A549 (cell line): Measurements from ENCODE around the gene OR4C46. TPM values are rescaled to one million over a fixed set of nuclear protein-coding genes. Genes with fewer than 3 reads are reported as not detected.
"Not testable (repeated sequence)": the region's sequence is repeated elsewhere in the genome, so short reads cannot be mapped to it uniquely, and the experiment has no call there.

Experiments used
- ATAC-seq, 2 experiments: fragments of 200-7000 bp in 1 of 2; fragments of >200 bp in 1 of 2; cut with Nextera tagmentation in 1 of 2; cut with Tn5 transposase in 1 of 2; 3 replicates each; pipeline versions ENCODE4 v1.8.0 to v1.9.1; 2018 to 2020; ENCODE audit warnings: mild to moderate bottlenecking in 1 of 2, moderate library complexity in 1 of 2
- CTCF ChIA-PET: fragments of 300-600 bp; sonication (Branson Sonifier 250); formaldehyde crosslinking; extraction: SDS; loops from one replicate; lab custom pipeline; 2021; ENCODE audit warnings: antibody characterized with exemption, inconsistent platforms; lab: Yijun Ruan, JAX
- POLR2A ChIA-PET: fragments of 350-600 bp; formaldehyde crosslinking; extraction: SDS; loops from one replicate; lab custom pipeline; 2021; ENCODE audit warnings: antibody characterized with exemption, inconsistent platforms; lab: Yijun Ruan, JAX
- DNase-seq, 2 experiments: peaks; one replicate each; pipeline versions ENCODE4 v3.0.0 to v3.0.0-alpha.2; 2011 to 2016; ENCODE audit warnings: low read depth in 1 of 2, low spot score in 1 of 2
- FAIRE-seq: peaks from 2 replicates; lab custom pipeline; 2011; peaks lifted over from hg19 to GRCh38; lab: Jason Lieb, UNC
- H3K27ac ChIP-seq, 2 experiments: fragments of >200 bp; sonication (Bioruptor Twin); formaldehyde crosslinking; 3 replicates each; pipeline ENCODE4 v1.5.1; 2016 to 2017
- H3K4me1 ChIP-seq: fragments of >200 bp; sonication (Bioruptor Twin); formaldehyde crosslinking; 3 replicates; pipeline ENCODE4 v1.6.1; 2016
- H3K4me2 ChIP-seq: fragments of >200 bp; sonication (Bioruptor Twin); formaldehyde crosslinking; 3 replicates; pipeline ENCODE4 v1.6.1; 2016
- H3K4me3 ChIP-seq: fragments of >200 bp; sonication (Bioruptor Twin); formaldehyde crosslinking; 3 replicates; pipeline ENCODE4 v1.5.1; 2016
- H3K9me3 ChIP-seq: fragments of >200 bp; sonication (Bioruptor Twin); formaldehyde crosslinking; 3 replicates; pipeline ENCODE4 v1.6.1; 2016
- ATOH8 ChIP-seq: fragments of 250-450 bp; sonication (Bioruptor Pico); IDR thresholded peaks from 2 replicates; pipeline ENCODE4 v1.5.0; 2020; ENCODE audit warnings: low read depth, mild to moderate bottlenecking, moderate library complexity
- CBX2 ChIP-seq: fragments of 200-600 bp; sonication (generic); IDR thresholded peaks from 2 replicates; pipeline ENCODE4 v1.6.1; 2016; ENCODE audit warnings: low read depth, mild to moderate bottlenecking, borderline replicate concordance
- CEBPB ChIP-seq, 2 experiments: fragments of >200 bp in 1 of 2; sonication (Bioruptor Twin) in 1 of 2; formaldehyde crosslinking in 1 of 2; IDR thresholded peaks; 2 replicates each; pipeline ENCODE4 v1.6.1; 2012 to 2016
- CHD2 ChIP-seq: fragments of 150-350 bp; IDR thresholded peaks from 2 replicates; pipeline ENCODE4 v1.6.1; 2014; ENCODE audit warnings: low read length; ENCODE audit not compliant: partially characterized antibody
- CHD4 ChIP-seq: fragments of 200-600 bp; sonication (generic); IDR thresholded peaks from 2 replicates; pipeline ENCODE4 v1.6.1; 2016; ENCODE audit warnings: antibody characterized with exemption, mild to moderate bottlenecking, borderline replicate concordance
- EP300 ChIP-seq, 2 experiments: fragments of >200 bp; sonication (Bioruptor Twin); formaldehyde crosslinking; IDR thresholded peaks; 2 replicates in 1 of 2; 3 replicates in 1 of 2; pipeline ENCODE4 v1.6.1; 2016 to 2017
- FOSB ChIP-seq: fragments of 250-450 bp; sonication (Bioruptor Pico); IDR thresholded peaks from 2 replicates; pipeline ENCODE4 v1.5.0; 2020; ENCODE audit warnings: mild to moderate bottlenecking, moderate library complexity
- FOXS1 ChIP-seq: fragments of 250-450 bp; sonication (Bioruptor Pico); IDR thresholded peaks from 2 replicates; pipeline ENCODE4 v1.5.0; 2020; ENCODE audit warnings: mild to moderate bottlenecking, moderate library complexity
- HES2 ChIP-seq: fragments of >200 bp; sonication (Bioruptor Twin); formaldehyde crosslinking; IDR thresholded peaks from 2 replicates; pipeline ENCODE4 v1.6.1; 2016
- JUN ChIP-seq, 2 experiments: fragments of >200 bp; sonication (Bioruptor Twin); formaldehyde crosslinking; IDR thresholded peaks; 2 replicates in 1 of 2; 3 replicates in 1 of 2; pipeline ENCODE4 v1.6.1; 2016 to 2017
- NFE2L2 ChIP-seq: fragments of 150-350 bp; conservative IDR thresholded peaks from 2 replicates; pipeline ENCODE4 v1.6.1; 2014; ENCODE audit warnings: low read length
- NPAS2 ChIP-seq: fragments of 250-450 bp; sonication (Bioruptor Pico); IDR thresholded peaks from 2 replicates; pipeline ENCODE4 v1.8.0; 2022; ENCODE audit warnings: mild to moderate bottlenecking, moderate library complexity, borderline replicate concordance
- PBX3 ChIP-seq: IDR thresholded peaks from 2 replicates; pipeline ENCODE4 v1.6.1; 2012
- POLR2A ChIP-seq: IDR thresholded peaks from 2 replicates; pipeline ENCODE4 v1.6.1; 2012; ENCODE audit warnings: mild to moderate bottlenecking, low read length
- USF2 ChIP-seq: fragments of 450-650 bp; IDR thresholded peaks from 2 replicates; pipeline ENCODE4 v1.6.1; 2014; ENCODE audit warnings: antibody characterized with exemption
- ZFP36 ChIP-seq: fragments of 450-650 bp; IDR thresholded peaks from 2 replicates; pipeline ENCODE4 v1.6.1; 2014; ENCODE audit warnings: borderline replicate concordance; ENCODE audit not compliant: partially characterized antibody
- ZNF302 ChIP-seq: fragments of 250-450 bp; sonication (Bioruptor Pico); IDR thresholded peaks from 2 replicates; pipeline ENCODE4 v1.9.0; 2021; ENCODE audit warnings: inconsistent platforms, mild to moderate bottlenecking, moderate library complexity
- WGBS: methylation state at CpG from one replicate; pipeline ENCODE4 v1.1.6; 2017; ENCODE audit errors: missing lambda C conversion rate; 5-methylcytosine and 5-hydroxymethylcytosine counted together
- polyA minus RNA-seq: library from RNA; depleted of rRNA, polyadenylated mRNA; stranded (reverse); fragments of >200 nt; gene quantifications from 2 replicates; pipeline ENCODE4 v1.2.3, GENCODE V29; 2011; rRNA and poly(A)+ RNA removed
- polyA plus RNA-seq, 4 experiments: library from polyadenylated mRNA; depleted of rRNA in 3 of 4; stranded (reverse); fragments of >200 nt; fragmentation: RNase III in 1 of 4; extraction: RNeasy Plus Mini Kit Qiagen cat#74134 plus additional on column Dnase treatment in 1 of 4; gene quantifications; 2 replicates in 3 of 4; 3 replicates in 1 of 4; pipeline ENCODE4 v1.2.3, GENCODE V29; 2011 to 2017

Gene OR4C46
- not detected in 2 replicates for polyA plus RNA-seq (2011; rRNA removed)
- not detected in 2 replicates for polyA plus RNA-seq (2012; cell fraction: cytosol; rRNA removed)
- polyA plus RNA-seq (2012; cell fraction: nucleus; rRNA removed) = not detected in 2 replicates
- not detected in 3 replicates for polyA plus RNA-seq (2017; fragmentation: RNase III; extraction: RNeasy Plus Mini Kit Qiagen cat#74134 plus additional on column Dnase treatment)
- not detected in 2 replicates for polyA minus RNA-seq

- Histone ChIP-seq H3K27ac (no peak within 1 kb of the TSS), H3K4me2 (no peak within 1 kb of the TSS), H3K4me3 (no peak within 1 kb of the TSS), H3K4me1 (no peaks in the 10 kb centered on the region), H3K9me3 (no peaks in the 10 kb centered on the region)
- WGBS = 0% methylated on average over 1 of the region's 1 CpG
- TF ChIP-seq PBX3 (no peak), HES2 (no peak), EP300 (IDR thresholded peaks at IDR 0.05) (no peak), CHD2 (no peak), CBX2 (no peak), FOSB (CRISPR knock-in tag) (no peak), ZFP36 (no peak), JUN (IDR thresholded peaks at IDR 0.05) (no peak), CEBPB (IDR thresholded peaks at IDR 0.05) (no peak)
- POLR2A ChIA-PET = no interaction called here
- FAIRE-seq (no peak), DNase-seq (no peak), ATAC-seq (no peak)
- CTCF ChIA-PET = no interaction called here
Observed at GRCh38 chr11:54603898-54604297, at the start of gene OR4C46. Gene OR4C46, minus strand, starts transcription at chr11:54603998. Its CDS starts 0 bp downstream, at chr11:54603998.

- H3K4me2 ChIP-seq, H3K27ac ChIP-seq, H3K4me1 ChIP-seq, POLR2A ChIA-PET, H3K9me3 ChIP-seq, ATAC-seq, DNase-seq, CTCF ChIA-PET, FAIRE-seq, H3K4me3 ChIP-seq: not testable (repeated sequence)
- WGBS = 8% methylated on average over 8 of the region's 8 CpGs
Observed at GRCh38 chr11:54645606-54646005, 41.8 kb upstream of the OR4C46 start.

- H3K9me3 ChIP-seq, H3K4me2 ChIP-seq, H3K27ac ChIP-seq, ATAC-seq, H3K4me1 ChIP-seq, FAIRE-seq, POLR2A ChIA-PET, DNase-seq, CTCF ChIA-PET, H3K4me3 ChIP-seq: not testable (repeated sequence)
- 6% methylated on average over 3 of the region's 3 CpGs for WGBS
Observed at GRCh38 chr11:54561439-54561838, 42.4 kb downstream of the OR4C46 start.

- Histone ChIP-seq H3K27ac (no peak overlapping the region), H3K4me1 (no peaks in the 10 kb centered on the region), H3K4me3 (no peak overlapping the region), H3K9me3 (no peaks in the 10 kb centered on the region; the same call in 2 of the 3 replicates), H3K4me2 (no peak overlapping the region)
- ATAC-seq = no peak
- WGBS = 2% methylated on average over 3 of the region's 3 CpGs
- DNase-seq = peak in 1 of 2 experiments; percentile 12
- POLR2A ChIA-PET = no interaction called here
- no peak for TF ChIP-seq USF2
- no peak for TF ChIP-seq NFE2L2
- no peak for TF ChIP-seq POLR2A
- no peak for TF ChIP-seq NPAS2 (CRISPR knock-in tag)
- no peak for TF ChIP-seq ZNF302 (CRISPR knock-in tag)
- TF ChIP-seq ZFP36 = no peak
- no peak for TF ChIP-seq FOXS1 (CRISPR knock-in tag)
- no peak for TF ChIP-seq ATOH8 (CRISPR knock-in tag)
- TF ChIP-seq CHD4 = no peak
- no peak for FAIRE-seq
- CTCF ChIA-PET = no interaction called here
Observed at GRCh38 chr11:54558919-54559318, 44.9 kb downstream of the OR4C46 start.
